Stimulated activated CD4-positive, alpha-beta T cell treated with anti-CD3 and anti-CD28 coated beads, Interleukin-1b, Interleukin-23, amount 100 ng/mL, for 4 hours (primary cell): ENCODE measurements around the gene SLC2A14.
"Not testable (repeated sequence)": the region's sequence is repeated elsewhere in the genome, so short reads cannot be mapped to it uniquely, and the experiment has no call there.

ENCODE experiments used
- DNase-seq, 2 donors: peaks; one replicate each; pipeline ENCODE4 v3.0.0-alpha.2; 2020; ENCODE audit warnings: low read depth in 2 of 2

Gene SLC2A14

DNA sequence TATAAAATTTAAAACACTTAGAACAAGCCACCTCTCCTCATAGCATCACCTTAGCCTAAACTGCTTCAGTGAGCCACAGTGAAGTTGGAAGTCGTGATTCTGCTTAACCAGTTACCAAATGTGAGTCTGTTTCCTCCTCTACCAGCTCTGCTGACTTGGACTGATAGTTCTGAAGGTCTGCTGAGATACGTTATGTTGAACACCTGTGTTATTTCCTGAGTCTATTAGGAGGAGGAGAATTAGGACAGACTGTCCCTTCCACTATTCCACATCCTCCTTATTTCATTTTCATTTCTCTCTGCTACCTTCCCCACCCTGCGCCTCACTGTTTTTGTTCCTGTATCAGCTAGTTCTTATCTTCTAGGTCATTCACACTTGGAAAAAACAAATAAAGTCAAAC lies 2.4 kb downstream of the SLC2A14 start:
- no peak for DNase-seq

DNA sequence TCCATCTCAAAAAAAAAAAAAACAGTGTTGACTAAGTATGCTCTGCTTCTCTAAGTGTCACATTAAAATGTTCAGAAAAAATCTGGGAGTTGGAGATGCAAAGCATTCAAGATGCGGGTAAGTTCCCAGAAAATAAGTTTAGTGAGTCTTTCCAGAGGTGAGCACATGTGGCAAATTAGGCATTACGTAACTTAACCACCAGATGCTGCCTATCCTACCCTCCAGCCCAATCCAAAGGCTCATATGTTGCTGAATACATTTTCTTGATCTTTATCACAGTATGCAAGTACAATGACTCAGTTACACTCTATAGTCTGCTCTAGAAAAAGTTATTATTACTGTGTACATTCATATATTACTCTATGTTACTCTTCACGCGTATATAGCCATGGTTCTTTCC lies 3.6 kb downstream of the SLC2A14 start:
- no peak for DNase-seq

DNA sequence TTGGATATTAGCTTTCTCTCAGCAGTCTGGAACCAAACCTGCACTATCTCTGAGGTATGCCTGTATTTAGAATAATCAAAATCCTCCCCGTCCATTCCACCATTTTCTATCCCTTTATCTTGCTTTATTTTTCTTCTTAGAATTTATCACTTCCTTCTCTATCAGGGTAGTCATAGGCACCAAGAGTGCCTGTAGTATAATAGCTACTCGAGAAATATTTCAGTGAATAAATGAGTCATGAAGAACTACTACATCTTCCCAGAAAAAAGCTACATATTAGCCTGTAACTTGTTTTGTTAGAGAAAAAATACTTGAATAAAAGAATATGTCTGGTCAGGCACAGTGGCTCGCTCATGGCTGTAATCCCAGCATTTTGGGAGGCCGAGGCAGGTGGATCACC lies 4.3 kb downstream of the SLC2A14 start:
- DNase-seq, result no peak

DNA sequence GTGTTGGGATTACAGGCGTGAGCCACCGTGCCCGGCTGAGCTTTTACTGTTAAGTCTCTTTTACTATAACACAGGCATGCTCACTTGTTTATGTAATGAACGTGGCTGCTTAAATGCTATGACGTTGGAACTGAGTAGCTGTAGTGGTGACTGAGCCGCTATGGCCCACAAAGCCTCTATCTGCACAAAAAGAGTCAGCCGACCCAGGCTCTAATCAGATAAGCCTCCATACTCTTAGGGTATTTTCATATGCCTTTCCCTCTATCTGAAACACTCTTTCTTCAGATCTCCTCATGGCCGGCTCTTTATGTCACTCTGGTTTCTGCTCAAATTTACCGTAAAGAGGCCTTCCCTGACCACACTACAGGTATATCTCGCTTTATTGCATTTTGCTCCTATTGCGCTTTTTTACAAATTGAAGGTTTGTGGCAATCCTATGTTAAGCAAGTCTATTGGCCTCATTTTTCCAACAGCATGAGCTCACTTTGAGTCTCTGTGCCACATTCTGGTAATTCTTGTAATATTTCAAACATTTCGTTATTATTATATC lies 8.0 kb downstream of the SLC2A14 start:
- no peak for DNase-seq

DNA sequence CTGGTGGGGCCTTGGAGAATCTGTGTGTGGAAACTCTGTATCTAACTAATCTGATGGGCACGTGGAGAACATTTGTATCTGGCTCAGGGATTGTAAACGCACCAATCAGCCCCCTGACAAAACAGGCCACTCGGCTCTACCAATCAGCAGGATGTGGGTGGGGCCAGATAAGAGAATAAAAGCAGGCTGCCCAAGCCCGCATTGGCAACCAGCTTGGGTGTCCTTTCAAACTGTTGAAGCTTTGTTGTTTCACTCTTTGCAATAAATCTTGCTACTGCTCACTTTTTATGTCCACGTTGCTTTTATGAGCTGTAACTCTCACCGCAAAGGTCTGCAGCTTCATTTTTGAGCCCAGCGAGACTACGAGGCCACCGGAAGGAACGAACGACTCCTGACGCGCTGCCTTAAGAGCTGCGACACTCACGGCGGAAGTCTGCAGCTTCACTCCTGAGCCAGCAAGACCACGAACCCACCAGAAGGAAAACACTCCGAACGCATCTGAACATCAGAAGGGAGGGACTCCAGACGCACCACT lies 9.8 kb downstream of the SLC2A14 start:
- not testable (repeated sequence) for DNase-seq

DNA sequence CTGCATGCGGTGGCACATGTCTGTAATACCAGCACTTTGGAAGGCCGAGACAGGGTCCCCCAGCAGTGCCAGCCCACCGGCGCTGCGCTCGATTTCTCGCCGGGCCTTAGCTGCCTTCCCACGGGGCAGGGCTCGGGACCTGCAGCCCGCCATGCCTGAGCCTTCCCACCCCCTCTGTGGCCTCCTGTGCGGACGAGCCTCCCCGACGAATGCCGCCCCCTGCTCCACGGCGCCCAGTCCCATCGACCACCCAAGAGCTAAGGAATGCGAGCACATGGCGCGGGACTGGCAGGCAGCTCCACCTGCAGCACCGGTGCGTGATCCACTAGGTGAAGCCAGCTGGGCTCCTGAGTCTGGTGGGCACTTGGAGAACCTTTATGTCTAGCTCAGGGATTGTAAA lies 10.4 kb downstream of the SLC2A14 start:
- not testable (repeated sequence) for DNase-seq

DNA sequence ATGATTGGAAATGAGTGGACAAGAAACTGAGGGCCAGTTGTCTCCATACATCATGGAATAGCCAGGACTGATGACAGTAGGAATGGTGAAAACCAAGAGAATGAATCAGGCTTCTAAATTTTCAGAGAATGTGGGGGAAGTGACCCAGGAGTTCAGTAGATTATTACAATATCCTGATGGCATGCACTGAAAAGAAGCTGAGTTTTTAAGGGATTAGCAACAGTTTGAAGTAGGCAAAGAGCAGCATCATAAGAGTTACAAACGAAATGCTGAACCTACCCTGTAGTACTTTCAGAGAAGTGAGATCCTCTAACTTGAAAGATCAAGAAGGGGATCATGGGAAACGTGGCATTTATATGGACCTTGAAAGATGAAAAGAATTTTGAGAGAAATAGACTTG lies 13.2 kb downstream of the SLC2A14 start:
- DNase-seq, result no peak

DNA sequence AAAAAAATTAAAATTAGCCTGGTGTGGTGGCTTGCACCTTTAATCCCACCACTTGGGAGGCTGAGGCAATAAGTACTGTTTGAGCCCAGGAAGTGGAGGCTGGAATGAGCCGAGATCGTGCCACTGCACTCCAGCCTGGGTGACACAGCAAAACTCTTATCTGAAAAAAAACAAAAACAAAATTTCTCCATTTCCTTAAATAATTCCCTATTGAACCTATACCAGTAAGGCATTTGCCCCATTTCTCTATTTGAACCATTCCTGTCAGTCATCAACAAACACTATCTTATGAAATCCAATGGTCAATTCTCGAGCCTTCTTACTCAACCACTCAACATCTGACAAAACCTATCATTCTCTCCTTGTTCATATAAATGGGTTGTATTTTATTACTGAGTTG lies 14.7 kb downstream of the SLC2A14 start:
- no peak for DNase-seq

DNA sequence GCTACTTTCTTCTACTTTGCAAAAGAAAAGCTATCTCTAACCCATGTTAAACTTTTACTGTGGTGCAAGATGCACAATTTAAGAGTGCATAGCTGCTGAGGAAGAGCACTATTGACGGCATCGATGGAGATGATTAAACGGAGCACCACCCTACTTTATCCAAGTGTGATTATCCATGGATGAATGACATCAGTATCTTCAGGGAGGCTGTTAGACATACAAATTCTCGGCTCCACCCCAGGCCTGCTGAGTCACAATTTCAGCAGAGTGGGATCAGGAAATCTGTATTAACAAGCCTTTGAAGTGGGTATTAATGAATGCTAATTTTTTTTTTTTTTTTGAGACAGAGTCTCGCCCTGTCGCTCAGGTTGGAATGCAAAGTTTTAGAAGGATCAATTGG lies 16.2 kb downstream of the SLC2A14 start:
- DNase-seq, result no peak

DNA sequence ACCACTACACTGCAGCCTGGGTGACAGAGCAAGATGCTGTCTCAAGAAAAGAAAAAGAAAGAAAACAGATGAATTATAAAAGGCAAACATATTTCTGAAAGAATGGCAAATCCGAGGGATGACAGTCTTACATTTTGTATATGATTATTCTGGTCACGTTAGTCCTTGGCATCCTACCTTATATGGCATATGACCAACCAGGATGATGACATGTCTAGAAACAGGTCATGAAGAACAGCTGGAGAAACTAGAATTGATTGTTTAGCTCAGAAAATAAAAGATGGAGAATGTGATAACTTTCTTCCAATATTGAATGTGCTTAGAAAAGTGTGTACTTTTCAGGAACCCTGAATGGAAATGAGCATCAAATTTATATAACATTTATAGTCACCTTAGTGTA lies 19.2 kb downstream of the SLC2A14 start:
- DNase-seq, result no peak

DNA sequence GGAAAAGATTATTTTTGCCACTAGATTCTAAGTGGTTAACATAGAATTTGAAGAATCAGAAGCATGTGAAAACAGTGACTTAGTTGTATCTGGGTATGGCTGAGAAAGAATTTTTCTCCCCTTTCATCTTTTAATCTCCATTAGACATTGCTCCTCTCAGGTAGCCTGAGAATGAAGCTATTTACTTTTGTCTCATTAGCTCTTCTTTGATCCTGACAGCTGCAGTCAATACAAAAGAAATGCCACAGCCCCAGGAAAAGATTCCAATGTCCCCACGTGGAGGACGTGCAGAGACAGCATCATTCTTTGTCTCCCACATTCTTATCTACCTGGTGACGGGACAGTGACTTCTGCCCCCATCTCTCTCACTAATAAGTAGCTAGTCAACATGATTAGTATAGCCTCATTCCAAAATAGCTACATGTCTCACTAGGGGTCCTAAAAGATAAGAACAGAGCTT lies 21.1 kb downstream of the SLC2A14 start:
- DNase-seq, result not testable (repeated sequence)

DNA sequence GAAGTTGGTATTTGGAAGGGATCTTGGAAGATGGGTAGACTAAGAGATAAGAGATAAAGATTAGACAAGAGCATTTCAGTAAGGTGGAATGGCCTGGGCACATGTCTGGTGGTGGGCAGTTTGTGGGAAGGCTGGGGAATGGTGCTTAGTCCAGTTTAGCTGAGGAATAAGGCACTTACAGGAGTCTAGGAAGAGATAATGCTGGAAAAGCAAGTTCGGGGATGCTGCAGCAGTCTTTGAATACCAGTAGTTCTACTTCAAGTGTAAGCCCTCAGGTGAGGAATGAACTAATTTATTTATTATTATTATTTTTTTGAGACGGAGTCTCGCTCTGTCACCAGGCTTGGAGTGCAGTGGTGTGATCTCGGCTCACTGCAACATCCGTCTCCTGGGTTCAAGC lies 22.6 kb downstream of the SLC2A14 start:
- not testable (repeated sequence) for DNase-seq

DNA sequence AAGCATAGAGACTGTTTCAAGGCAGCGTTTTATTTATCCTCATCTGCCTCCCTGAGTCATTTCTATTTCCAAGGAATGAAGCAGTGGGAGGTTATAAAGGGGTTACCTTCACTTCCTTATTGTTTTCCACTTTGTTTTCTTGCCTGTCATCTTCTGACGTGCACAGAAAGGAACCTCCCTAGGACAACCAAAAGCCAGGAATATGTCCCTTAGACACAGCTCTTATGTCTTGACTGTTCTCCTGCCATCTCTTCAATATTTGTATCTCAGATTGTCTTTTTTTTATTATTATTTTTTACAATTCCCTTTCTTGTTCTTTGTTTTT lies 24.7 kb downstream of the SLC2A14 start:
- not testable (repeated sequence) for DNase-seq

DNA sequence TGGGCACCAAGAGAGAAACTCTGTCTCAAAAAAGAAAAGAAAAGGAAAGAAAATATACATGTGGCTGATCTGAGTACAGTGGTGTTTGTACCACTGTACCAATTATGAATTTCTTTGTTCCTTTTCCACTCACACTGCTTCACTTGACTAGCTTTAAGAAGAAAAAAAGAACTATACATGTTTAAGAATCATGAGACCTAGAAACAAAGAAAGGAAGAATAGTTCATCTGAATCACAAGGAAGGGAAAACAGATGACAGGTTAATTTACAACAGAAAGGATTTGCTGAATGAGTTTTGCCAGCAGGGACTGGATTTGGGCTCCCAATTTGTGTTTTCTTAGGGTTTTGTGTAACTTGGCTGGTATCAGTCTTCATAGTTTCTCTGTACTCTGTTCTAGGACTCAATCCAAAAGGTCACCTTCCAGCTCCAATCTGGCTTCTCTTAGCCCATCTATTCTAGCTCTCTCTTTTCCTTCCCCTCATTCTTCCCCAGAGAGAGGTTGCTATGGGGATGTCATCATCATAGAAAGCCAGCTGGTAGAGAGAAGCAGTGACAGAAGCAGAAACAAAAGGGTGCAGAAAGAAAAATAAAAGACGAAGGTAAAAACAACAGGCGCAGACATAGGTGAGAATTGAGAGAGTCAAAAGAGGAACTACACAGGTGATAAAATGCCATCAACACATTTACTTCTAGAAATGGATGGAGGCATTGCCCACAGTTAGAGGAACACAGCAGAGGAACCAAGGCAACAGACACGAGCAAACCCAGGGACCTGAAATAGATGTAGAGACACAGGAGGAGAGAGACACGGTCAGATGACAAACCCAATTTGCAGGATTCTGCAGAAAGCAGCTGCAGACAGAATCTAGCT lies 25.3 kb downstream of the SLC2A14 start:
- not testable (repeated sequence) for DNase-seq

DNA sequence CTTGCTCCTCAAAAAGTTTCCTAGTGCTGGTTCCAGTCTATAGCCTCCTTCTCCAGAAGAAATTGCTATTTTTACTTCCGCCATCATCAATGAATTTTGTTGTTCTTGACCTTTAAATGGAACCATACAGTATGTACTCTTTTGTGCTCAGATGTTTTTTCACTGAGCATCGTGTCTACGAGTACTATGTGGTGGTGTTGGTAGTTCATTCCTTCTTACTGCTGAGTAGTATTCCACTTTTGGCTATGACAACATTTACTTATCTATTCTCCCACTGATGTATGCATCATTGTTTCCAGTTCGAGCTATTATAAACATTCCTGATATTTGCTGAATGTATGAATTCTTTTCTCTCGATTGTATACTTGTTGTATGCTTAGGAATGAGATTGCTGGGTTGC lies 28.6 kb downstream of the SLC2A14 start:
- no peak for DNase-seq

DNA sequence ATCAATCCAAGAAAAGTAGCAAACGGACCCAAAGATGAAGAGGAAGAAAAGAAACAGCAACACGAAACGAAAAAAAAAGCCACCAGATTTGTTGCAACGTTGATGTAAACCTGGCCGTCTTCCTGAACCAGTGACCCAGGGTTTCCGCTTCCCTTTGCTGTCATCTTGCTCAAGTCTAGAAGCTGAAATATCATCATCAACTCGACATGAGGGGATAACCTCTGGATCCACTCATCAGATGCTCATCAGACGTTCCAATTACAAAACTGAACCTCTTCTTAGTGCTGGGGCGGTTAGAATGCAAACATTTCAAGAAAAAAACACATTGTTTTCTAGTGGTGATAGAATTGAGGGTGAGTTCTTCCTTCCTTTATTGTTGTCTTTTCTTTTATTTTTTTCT lies 29.1 kb downstream of the SLC2A14 start:
- not testable (repeated sequence) for DNase-seq

DNA sequence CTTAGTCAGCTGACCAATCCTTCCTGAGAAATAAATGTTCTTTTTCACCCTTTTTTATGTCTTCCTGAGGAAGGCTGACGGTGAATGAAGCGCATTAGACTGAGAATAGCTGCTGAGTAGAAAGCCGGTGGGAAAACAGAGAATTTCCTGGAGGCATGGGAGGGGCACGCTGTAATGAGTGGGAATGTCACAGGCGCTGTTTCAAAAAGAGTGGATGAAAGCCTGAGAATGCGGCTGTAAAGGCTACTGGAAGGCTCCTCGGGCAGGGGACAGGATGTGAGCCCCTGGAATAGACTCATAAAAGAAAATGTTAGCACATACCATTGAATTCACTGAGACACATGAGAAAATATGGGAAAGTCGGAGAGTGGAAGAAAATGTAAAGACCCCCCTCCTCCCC lies 29.6 kb downstream of the SLC2A14 start:
- DNase-seq, result not testable (repeated sequence)

DNA sequence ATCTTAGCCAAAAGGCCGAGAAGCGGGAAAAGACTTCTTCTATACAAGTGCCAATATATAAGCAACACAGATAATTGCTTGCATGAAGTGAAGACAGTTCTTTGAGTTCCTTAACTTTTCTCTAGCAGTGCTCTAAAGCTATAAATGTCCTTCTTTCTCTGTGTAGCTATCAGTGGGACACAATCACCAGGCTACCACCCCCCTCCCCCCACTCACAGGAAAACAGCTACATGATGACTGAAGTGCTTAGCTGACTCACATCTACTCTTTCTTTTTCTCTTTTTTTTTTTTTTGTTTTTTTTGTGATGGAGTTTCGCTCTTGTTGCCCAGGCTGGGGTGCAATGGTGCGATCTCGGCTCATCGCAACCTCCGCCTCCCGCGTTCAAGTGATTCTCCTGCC lies 30.3 kb downstream of the SLC2A14 start:
- not testable (repeated sequence) for DNase-seq

DNA sequence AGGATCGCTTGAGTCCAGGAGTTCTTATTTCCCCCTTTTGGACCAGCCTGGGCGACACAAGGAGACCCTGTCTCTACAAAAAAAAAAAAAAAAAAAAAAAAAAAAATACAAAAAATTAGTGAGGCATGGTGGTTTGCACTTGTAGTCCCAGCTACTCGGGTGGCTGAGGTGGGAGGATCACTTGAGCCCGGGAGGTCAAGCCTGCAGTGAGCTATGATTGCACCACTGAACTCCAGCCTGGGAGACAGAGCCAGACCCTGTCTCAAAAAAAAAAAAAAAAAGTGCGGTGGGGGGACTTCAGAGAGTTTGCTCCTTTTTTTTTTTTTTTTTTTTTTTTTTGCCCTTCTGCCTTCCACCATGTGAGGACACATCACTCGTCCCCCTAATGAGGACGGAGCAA lies 32.9 kb downstream of the SLC2A14 start:
- DNase-seq, result not testable (repeated sequence)

DNA sequence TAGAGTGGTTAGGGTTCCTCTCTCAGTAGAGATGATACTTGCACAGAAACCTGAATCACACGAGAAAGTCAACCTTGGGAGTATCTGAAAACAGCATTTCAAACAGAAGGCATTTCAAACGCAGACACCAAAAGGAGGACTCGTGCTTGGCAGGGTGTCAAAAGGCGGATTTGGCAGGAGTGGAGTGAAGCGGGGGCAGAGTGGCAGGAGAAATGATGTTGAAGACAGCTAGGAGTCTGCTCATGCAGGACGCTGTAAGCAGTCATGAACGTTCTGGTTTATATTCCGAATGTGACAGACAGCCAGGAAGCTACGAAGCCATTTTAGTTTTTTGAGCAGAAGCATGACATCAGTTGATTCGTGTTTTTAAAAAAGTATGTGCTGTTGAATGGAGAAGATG lies 33.5 kb downstream of the SLC2A14 start:
- DNase-seq, result not testable (repeated sequence)

DNA sequence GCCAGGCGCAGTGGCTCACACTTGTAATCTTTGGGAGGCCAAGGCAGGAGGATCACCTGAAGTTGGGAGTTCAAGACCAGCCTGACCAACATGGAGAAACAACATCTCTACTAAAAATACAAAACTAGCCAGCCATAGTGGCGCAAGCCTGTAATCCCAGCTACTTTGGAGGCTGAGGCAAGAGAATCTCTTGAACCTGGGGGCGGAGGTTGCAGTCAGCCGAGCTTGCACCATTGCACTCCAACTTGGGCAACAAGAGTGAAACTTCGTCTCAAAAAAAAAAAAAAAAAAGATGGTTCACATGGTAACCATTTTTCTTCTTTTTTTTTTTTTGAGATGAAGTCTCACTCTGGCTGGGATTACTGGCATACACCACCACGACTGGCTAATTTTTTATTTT lies 35.3 kb downstream of the SLC2A14 start:
- DNase-seq, result no peak

DNA sequence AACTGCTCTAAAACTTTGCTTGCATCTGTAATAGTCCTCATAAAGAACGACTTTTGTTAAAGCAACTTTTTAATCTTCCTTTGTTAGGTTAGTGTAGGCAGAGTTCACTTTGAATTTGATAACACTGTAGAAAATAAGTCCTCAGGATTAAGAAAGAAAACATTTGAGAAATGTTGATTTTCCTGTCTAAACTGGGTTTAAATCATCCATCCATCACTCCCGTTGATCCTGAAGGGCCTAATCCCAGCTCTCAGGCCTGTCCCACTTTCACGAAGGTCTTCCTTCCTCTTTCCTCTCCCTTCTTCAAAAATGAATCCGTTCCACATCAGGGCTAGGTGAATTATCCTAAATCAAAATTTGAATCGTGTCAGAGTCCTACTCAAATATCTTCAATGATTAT lies 36.9 kb downstream of the SLC2A14 start:
- no peak for DNase-seq

DNA sequence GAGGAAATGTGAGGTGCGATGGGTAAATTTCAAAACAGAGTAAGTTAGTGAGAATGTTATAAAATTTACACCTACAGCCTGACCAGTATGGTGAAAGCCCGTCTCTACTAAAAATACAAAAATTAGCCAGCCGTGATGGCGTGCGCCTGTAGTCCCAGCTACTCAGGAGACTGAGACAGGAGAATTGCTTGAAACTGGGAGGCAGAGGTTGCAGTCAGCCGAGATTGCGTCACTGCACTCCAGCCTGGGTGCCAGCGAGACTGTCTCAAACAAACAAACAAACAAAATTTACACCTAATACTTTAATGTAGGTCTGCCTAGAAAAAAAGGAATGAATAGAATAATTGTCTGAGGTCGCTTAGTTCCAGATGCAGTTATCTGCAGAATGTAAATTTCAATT lies 37.6 kb downstream of the SLC2A14 start:
- no peak for DNase-seq
